HepG2 (cell line): ENCODE measurements around the gene KCNJ5. TPM values are rescaled to one million over a fixed set of nuclear protein-coding genes. Genes with fewer than 3 reads are reported as not detected.

Experiments used
- ATAC-seq: fragments of 200-7000 bp; cut with Tn5 transposase; 3 replicates; pipeline ENCODE4 v1.9.1; 2020; ENCODE audit warnings: mild to moderate bottlenecking, moderate library complexity
- BruUV-seq: library from RNA; stranded (reverse); fragments of 400-500 nt; replicated peaks from 2 replicates; lab custom pipeline; 2021; lab: Mats Ljungman, UMichigan
- CTCF ChIA-PET: fragments of 300-600 bp; formaldehyde crosslinking; extraction: SDS; loops from one replicate; lab custom pipeline; 2021; ENCODE audit warnings: low total read pairs, inconsistent platforms, low intra/inter-chr PET ratio; lab: Yijun Ruan, JAX
- POLR2A ChIA-PET: fragments of 350-600 bp; sonication (Branson Sonifier 250); formaldehyde crosslinking; loops from one replicate; lab custom pipeline; 2020; ENCODE audit warnings: antibody characterized with exemption, inconsistent platforms; lab: Yijun Ruan, JAX
- DNase-seq: peaks from one replicate; pipeline ENCODE4 v3.0.0-alpha.2; 2015; ENCODE audit warnings: low spot score
- FAIRE-seq: peaks from 3 replicates; lab custom pipeline; 2011; peaks lifted over from hg19 to GRCh38; lab: Jason Lieb, UNC
- H2AFZ ChIP-seq: one replicate; pipeline ENCODE4 v1.6.1; 2011; ENCODE audit warnings: low read length, inconsistent platforms
- H3K27ac ChIP-seq: fragments of 300-600 bp; 3 replicates; pipeline ENCODE4 v1.8.0; 2011; ENCODE audit warnings: mixed run types, mild to moderate bottlenecking, mixed read lengths, low read length, inconsistent platforms; ENCODE audit not compliant: insufficient read depth; ENCODE audit errors: extremely low read length
- H3K27me3 ChIP-seq, 2 experiments: fragments of 200-600 bp in 1 of 2; 2 replicates in 1 of 2; 3 replicates in 1 of 2; pipeline versions ENCODE4 v1.6.0 to v1.8.0; 2011; ENCODE audit warnings: low read length in 2 of 2, mild to moderate bottlenecking in 2 of 2, moderate library complexity in 2 of 2, inconsistent platforms in 1 of 2; ENCODE audit not compliant: insufficient read depth in 2 of 2, control insufficient read depth in 1 of 2
- H3K36me3 ChIP-seq, 2 experiments: fragments of 200-600 bp in 1 of 2; replicated peaks in 1 of 2; 2 replicates in 1 of 2; 3 replicates in 1 of 2; pipeline versions ENCODE4 v1.5.1 to v1.8.0; 2011; ENCODE audit warnings: low read length in 2 of 2, inconsistent platforms in 1 of 2; ENCODE audit not compliant: insufficient read depth in 2 of 2, control insufficient read depth in 1 of 2
- H3K4me1 ChIP-seq: 2 replicates; pipeline ENCODE4 v1.5.1; 2012; ENCODE audit warnings: low read length, inconsistent platforms; ENCODE audit not compliant: insufficient read depth
- H3K4me2 ChIP-seq: 2 replicates; pipeline ENCODE4 v1.6.0; 2011; ENCODE audit warnings: low read depth, low read length, inconsistent platforms
- H3K4me3 ChIP-seq, 3 experiments: fragments of 200-600 bp in 1 of 3; sonication (generic), shearing (Covaris generic) in 1 of 3; replicated peaks in 1 of 3; 2 replicates each; pipeline ENCODE4 v1.5.1; 2011 to 2016; ENCODE audit warnings: low read length in 3 of 3, inconsistent platforms in 2 of 3, low read depth in 2 of 3, mild to moderate bottlenecking in 2 of 3, control low read depth in 1 of 3, mixed read lengths in 1 of 3; ENCODE audit not compliant: insufficient read depth in 1 of 3
- H3K79me2 ChIP-seq: one replicate; pipeline ENCODE4 v1.6.1; 2011; ENCODE audit warnings: low read length, inconsistent platforms; ENCODE audit not compliant: insufficient read depth
- H3K9ac ChIP-seq: 2 replicates; pipeline ENCODE4 v1.6.0; 2011; ENCODE audit warnings: mild to moderate bottlenecking, low read depth, low read length, inconsistent platforms; ENCODE audit not compliant: insufficient read depth
- H3K9me3 ChIP-seq: 2 replicates; pipeline ENCODE4 v1.5.1; 2012; ENCODE audit warnings: mild to moderate bottlenecking, low read length
- H4K20me1 ChIP-seq: 2 replicates; pipeline ENCODE4 v1.6.0; 2011; ENCODE audit warnings: inconsistent platforms, mild to moderate bottlenecking, low read length, moderate library complexity; ENCODE audit not compliant: insufficient read depth
- DMTF1 ChIP-seq: sonication (generic); formaldehyde crosslinking; IDR thresholded peaks from 2 replicates; pipeline ENCODE4 v1.4.0; 2020; ENCODE audit warnings: mild to moderate bottlenecking, missing genetic modification reagents
- GPN1 ChIP-seq: sonication (generic); formaldehyde crosslinking; IDR thresholded peaks from 2 replicates; pipeline ENCODE4 v1.5.1; 2020; ENCODE audit warnings: missing genetic modification reagents, borderline replicate concordance
- HNRNPUL1 ChIP-seq: fragments of 200-400 bp; formaldehyde crosslinking; IDR thresholded peaks from 2 replicates; pipeline ENCODE4 v1.6.1; 2017; ENCODE audit warnings: low read depth, mild to moderate bottlenecking, low read length, moderate library complexity
- ISX ChIP-seq: sonication (generic); formaldehyde crosslinking; conservative IDR thresholded peaks from 2 replicates; pipeline ENCODE4 v1.5.0; 2020; ENCODE audit warnings: missing genetic modification reagents
- KAT8 ChIP-seq: IDR thresholded peaks from 2 replicates; pipeline ENCODE4 v1.6.1; 2016; ENCODE audit warnings: missing genetic modification reagents, missing compliant biosample characterization
- KDM2A ChIP-seq: sonication (generic); formaldehyde crosslinking; IDR thresholded peaks from 2 replicates; pipeline ENCODE4 v1.4.0; 2020; ENCODE audit warnings: low read depth, missing genetic modification reagents, borderline replicate concordance
- MEIS1 ChIP-seq: sonication (generic); formaldehyde crosslinking; IDR thresholded peaks from 2 replicates; pipeline ENCODE4 v1.9.0; 2021; ENCODE audit warnings: mild to moderate bottlenecking, missing genetic modification reagents, moderate library complexity, borderline replicate concordance
- MZF1 ChIP-seq: sonication (generic); formaldehyde crosslinking; IDR thresholded peaks from 2 replicates; pipeline ENCODE4 v1.8.1; 2023; ENCODE audit warnings: mild to moderate bottlenecking, missing genetic modification reagents, borderline replicate concordance
- TGIF2 ChIP-seq: IDR thresholded peaks from 2 replicates; pipeline ENCODE4 v1.6.1; 2016; ENCODE audit warnings: control low read depth, missing compliant biosample characterization
- TRIM24 ChIP-seq: sonication (generic); formaldehyde crosslinking; IDR thresholded peaks from 2 replicates; pipeline ENCODE4 v1.8.0; 2022; ENCODE audit warnings: mild to moderate bottlenecking, missing genetic modification reagents
- ZBTB8A ChIP-seq: sonication (generic); formaldehyde crosslinking; IDR thresholded peaks from 2 replicates; pipeline ENCODE4 v1.4.0; 2020; ENCODE audit warnings: mild to moderate bottlenecking, low read depth, missing genetic modification reagents, borderline replicate concordance
- ZHX1 ChIP-seq: sonication (generic); formaldehyde crosslinking; IDR thresholded peaks from 2 replicates; pipeline ENCODE4 v1.8.1; 2022; ENCODE audit warnings: low read depth, mild to moderate bottlenecking, missing genetic modification reagents
- ZNF512B ChIP-seq: sonication (generic); formaldehyde crosslinking; IDR thresholded peaks from 2 replicates; pipeline ENCODE4 v1.5.1; 2020; ENCODE audit warnings: missing genetic modification reagents, mild to moderate bottlenecking, borderline replicate concordance
- ZNF639 ChIP-seq: conservative IDR thresholded peaks from 2 replicates; pipeline ENCODE4 v1.6.1; 2018; ENCODE audit warnings: missing genetic modification reagents
- ZNF703 ChIP-seq: sonication (generic); formaldehyde crosslinking; IDR thresholded peaks from 2 replicates; pipeline ENCODE4 v1.5.1; 2020; ENCODE audit warnings: missing genetic modification reagents, mild to moderate bottlenecking, moderate library complexity, borderline replicate concordance
- WGBS: methylation state at CpG from one replicate; pipeline ENCODE4 v1.1.6; 2017; ENCODE audit warnings: low lambda C conversion rate; 5-methylcytosine and 5-hydroxymethylcytosine counted together
- in situ Hi-C: cut with HindIII; loops from 2 replicates; pipeline ENCODE4 v1.10.0; 2017; ENCODE audit warnings: low pct_unique_long_range_greater_than_20kb; ENCODE audit not compliant: extremely low pct_ligation_motif_present
- intact Hi-C: fragments of 100-400 bp; cut with micrococcal nuclease; formaldehyde crosslinking; loops from one replicate; pipeline ENCODE4 v1.10.0; 2022; ENCODE audit not compliant: unreplicated experiment
- polyA plus RNA-seq, 8 experiments: library from polyadenylated mRNA; depleted of rRNA in 3 of 8; stranded (reverse) in 7 of 8; unstranded in 1 of 8; fragments of >200 nt; fragmentation: Illumina TruSeq in 4 of 8; extraction: Trizol in 4 of 8; gene quantifications; 2 replicates each; pipeline versions ENCODE4 v1.2.1 to v1.2.3, GENCODE V29; 2011 to 2016; ENCODE audit warnings: low read depth in 4 of 8, missing spikeins in 1 of 8, mixed read lengths in 1 of 8; ENCODE audit not compliant: insufficient read depth in 1 of 8
- total RNA-seq, 5 experiments: library from RNA; depleted of rRNA; stranded (reverse); fragments of >200 nt; fragmentation: Illumina TruSeq; extraction: Trizol; gene quantifications; 2 replicates each; pipeline ENCODE4 v1.2.3, GENCODE V29; 2016; ENCODE audit warnings: low read depth in 1 of 5

The KCNJ5 gene
- total and polyA plus RNA-seq, 2 of the 13 experiments (the other 11 are each of a cell fraction or from before 2014, with no cell fraction given), result not detected

DNA sequence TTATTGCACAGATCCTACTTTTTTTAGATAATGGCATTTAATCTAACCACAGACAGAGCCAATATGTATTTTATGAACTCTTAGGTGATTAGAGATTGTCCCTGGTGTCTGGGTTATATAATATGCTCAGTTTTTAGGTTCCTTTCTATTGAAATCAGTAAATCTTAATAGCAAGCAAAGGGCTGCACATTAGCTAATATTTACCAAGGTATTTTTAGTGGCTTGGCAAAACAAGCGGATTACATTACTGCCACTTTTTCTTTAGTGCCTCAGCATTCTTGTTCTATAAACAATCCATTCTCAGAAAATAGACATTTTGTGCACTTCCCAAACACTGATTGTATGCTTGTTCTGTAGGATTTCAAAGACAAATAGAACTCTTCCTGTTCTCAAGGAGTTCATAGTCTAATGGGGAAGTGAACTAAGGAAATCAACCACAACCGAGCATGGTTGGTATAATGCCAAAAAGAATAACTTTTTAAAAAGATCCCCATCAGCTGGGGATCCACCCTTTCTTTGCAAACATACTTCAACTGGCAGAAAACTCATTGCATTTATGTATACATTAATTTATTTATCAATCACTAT lies 47.9 kb upstream of the KCNJ5 start:
- no peak overlapping the region for H3K9ac ChIP-seq
- no peak for FAIRE-seq
- H3K27me3 ChIP-seq, result no peaks in the 10 kb centered on the region; a peak in 1 of 5 replicates
- H2AFZ ChIP-seq, result no peak overlapping the region
- no peak for DNase-seq
- in situ Hi-C loops (no loop called here), intact Hi-C loops (no loop called here)
- no peaks in the 10 kb centered on the region for H3K79me2 ChIP-seq
- H3K27ac ChIP-seq, result no peak overlapping the region
- no peaks in the 10 kb centered on the region for H3K4me1 ChIP-seq
- no peaks in the 10 kb centered on the region for H3K36me3 ChIP-seq
- ChIA-PET CTCF (no interaction called here), POLR2A (no interaction called here)
- no peak for ATAC-seq
- H3K9me3 ChIP-seq, result no peaks in the 10 kb centered on the region
- no peak overlapping the region for H3K4me3 ChIP-seq
- 0% methylated on average over 2 of the region's 2 CpGs for WGBS
- BruUV-seq, result no TSS peak
- no peak overlapping the region for H3K4me2 ChIP-seq
- no peaks in the 10 kb centered on the region for H4K20me1 ChIP-seq
- TF ChIP-seq ZNF703 (no peak), ZNF639 (CRISPR knock-in tag) (no peak), ZNF512B (no peak), ISX (CRISPR knock-in tag) (no peak), MZF1 (CRISPR knock-in tag) (no peak), HNRNPUL1 (no peak), MEIS1 (CRISPR knock-in tag) (no peak), DMTF1 (CRISPR knock-in tag) (no peak), ZHX1 (CRISPR knock-in tag) (no peak), GPN1 (CRISPR knock-in tag) (no peak), KDM2A (CRISPR knock-in tag) (no peak), ZBTB8A (no peak), TGIF2 (no peak), KAT8 (CRISPR knock-in tag) (no peak), TRIM24 (CRISPR knock-in tag) (no peak)
